SK-N-SH treated with all-trans-retinoic acid at 6 μM for 48 hours (cell line): Measurements from ENCODE around the gene C5.

Source experiments
- ATAC-seq: fragments of 200-7000 bp; cut with Tn5 transposase; 3 replicates; pipeline ENCODE4 v1.9.1; 2020; ENCODE audit warnings: mild to moderate bottlenecking, moderate library complexity
- BACH2 ChIP-seq: fragments of 250-450 bp; sonication (Bioruptor Pico); IDR thresholded peaks from 2 replicates; pipeline ENCODE4 v1.9.0; 2021; ENCODE audit warnings: mild to moderate bottlenecking, borderline replicate concordance
- CSDC2 ChIP-seq: fragments of 250-450 bp; sonication (Bioruptor Pico); IDR thresholded peaks from 2 replicates; pipeline ENCODE4 v1.5.0; 2020; ENCODE audit warnings: mild to moderate bottlenecking, moderate library complexity
- ESRRG ChIP-seq: fragments of 250-450 bp; sonication (Bioruptor Pico); IDR thresholded peaks from 2 replicates; pipeline ENCODE4 v1.6.1; 2021; ENCODE audit warnings: mild to moderate bottlenecking
- ISL1 ChIP-seq: fragments of 250-450 bp; sonication (Bioruptor Pico); IDR thresholded peaks from 2 replicates; pipeline ENCODE4 v2.1.2; 2022; ENCODE audit warnings: mild to moderate bottlenecking, moderate library complexity
- OSR1 ChIP-seq: fragments of 250-450 bp; sonication (Bioruptor Pico); IDR thresholded peaks from 2 replicates; pipeline ENCODE4 v1.8.0; 2022; ENCODE audit warnings: moderate library complexity, mild to moderate bottlenecking, inconsistent platforms
- PATZ1 ChIP-seq: fragments of 250-450 bp; sonication (Bioruptor Pico); IDR thresholded peaks from 2 replicates; pipeline ENCODE4 v1.8.0; 2020; ENCODE audit warnings: mild to moderate bottlenecking, moderate library complexity, borderline replicate concordance
- POU6F1 ChIP-seq: fragments of 250-450 bp; sonication (Bioruptor Pico); IDR thresholded peaks from 2 replicates; pipeline ENCODE4 v1.8.0; 2021; ENCODE audit warnings: low read depth, mild to moderate bottlenecking, moderate library complexity, borderline replicate concordance
- PPARA ChIP-seq: fragments of 250-450 bp; sonication (Bioruptor Pico); IDR thresholded peaks from 2 replicates; pipeline ENCODE4 v1.5.0; 2020; ENCODE audit warnings: mild to moderate bottlenecking, borderline replicate concordance
- RARB ChIP-seq: fragments of 250-450 bp; sonication (Bioruptor Pico); IDR thresholded peaks from 2 replicates; pipeline ENCODE4 v1.8.0; 2021; ENCODE audit warnings: mild to moderate bottlenecking, moderate library complexity
- SNAI2 ChIP-seq: fragments of 250-450 bp; sonication (Bioruptor Pico); IDR thresholded peaks from 2 replicates; pipeline ENCODE4 v1.5.0; 2020; ENCODE audit warnings: mild to moderate bottlenecking, moderate library complexity
- TCF4 ChIP-seq: fragments of 250-450 bp; sonication (Bioruptor Pico); IDR thresholded peaks from 2 replicates; pipeline ENCODE4 v1.8.0; 2021; ENCODE audit warnings: mild to moderate bottlenecking, moderate library complexity, borderline replicate concordance
- TOX ChIP-seq: fragments of 250-450 bp; sonication (Bioruptor Pico); IDR thresholded peaks from 2 replicates; pipeline ENCODE4 v1.8.0; 2021; ENCODE audit warnings: mild to moderate bottlenecking, moderate library complexity, borderline replicate concordance
- ZC3H10 ChIP-seq: fragments of 250-450 bp; sonication (Bioruptor Pico); IDR thresholded peaks from 2 replicates; pipeline ENCODE4 v1.5.1; 2021; ENCODE audit warnings: mild to moderate bottlenecking, moderate library complexity
- ZFP3 ChIP-seq: fragments of 250-450 bp; sonication (Bioruptor Pico); IDR thresholded peaks from 2 replicates; pipeline ENCODE4 v1.5.0; 2020; ENCODE audit warnings: mild to moderate bottlenecking, moderate library complexity
- ZFP30 ChIP-seq: fragments of 450-650 bp; formaldehyde crosslinking; IDR thresholded peaks from 2 replicates; pipeline ENCODE4 v1.5.0; 2022; ENCODE audit warnings: mild to moderate bottlenecking, moderate library complexity
- ZNF565 ChIP-seq: fragments of 450-650 bp; formaldehyde crosslinking; conservative IDR thresholded peaks from 2 replicates; pipeline ENCODE4 v1.5.0; 2020; ENCODE audit warnings: low read depth, mild to moderate bottlenecking, moderate library complexity
- ZNF8 ChIP-seq: fragments of 450-650 bp; formaldehyde crosslinking; IDR thresholded peaks from 2 replicates; pipeline ENCODE4 v1.5.0; 2020; ENCODE audit warnings: mild to moderate bottlenecking, moderate library complexity
- TF ChIP-seq, protein P1 (sequence below): fragments of 250-450 bp; sonication (Bioruptor Pico); IDR thresholded peaks from 2 replicates; pipeline ENCODE4 v1.5.0; 2020; ENCODE audit warnings: mild to moderate bottlenecking, moderate library complexity
- TF ChIP-seq, protein P2 (sequence below): fragments of 250-450 bp; sonication (Bioruptor Pico); IDR thresholded peaks from 2 replicates; pipeline ENCODE4 v1.5.1; 2021; ENCODE audit warnings: mild to moderate bottlenecking, moderate library complexity

The C5 gene

GRCh38 chr9:120938851-120939250 lies 111.2 kb downstream of the C5 start:
- TF ChIP-seq TCF4 (CRISPR knock-in tag) (no peak), OSR1 (CRISPR knock-in tag) (no peak), PATZ1 (CRISPR knock-in tag) (no peak), SNAI2 (CRISPR knock-in tag) (no peak), TOX (CRISPR knock-in tag) (no peak), CSDC2 (CRISPR knock-in tag) (no peak), ZFP30 (no peak), ISL1 (CRISPR knock-in tag) (no peak), BACH2 (CRISPR knock-in tag) (no peak)
- no peak for ATAC-seq

DNA sequence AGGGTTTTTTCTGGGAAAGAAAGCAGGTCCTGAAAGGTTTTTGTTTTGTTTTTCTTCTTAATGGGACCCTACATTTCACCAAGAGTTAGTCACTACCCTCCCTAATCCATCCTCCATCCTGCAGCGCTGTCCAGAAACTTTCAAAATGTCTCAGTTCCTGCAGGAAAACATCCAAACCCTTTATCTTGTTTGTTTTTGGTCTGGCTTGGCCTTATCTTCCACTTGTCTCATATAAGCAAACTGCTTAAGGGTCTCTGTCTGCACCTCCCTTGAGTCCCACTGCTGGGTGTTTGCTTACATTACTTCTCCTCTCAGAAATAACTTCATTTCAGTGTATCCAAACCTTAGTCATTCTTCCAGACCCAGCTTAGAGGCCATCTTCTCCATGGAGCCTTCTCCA lies 112.5 kb downstream of the C5 start:
- ATAC-seq = no peak
- TF ChIP-seq BACH2 (CRISPR knock-in tag) (no peak), ZNF565 (CRISPR knock-in tag) (no peak), PATZ1 (CRISPR knock-in tag) (no peak), ZNF8 (CRISPR knock-in tag) (no peak), OSR1 (CRISPR knock-in tag) (no peak), RARB (CRISPR knock-in tag) (no peak), ESRRG (CRISPR knock-in tag) (no peak), ZC3H10 (CRISPR knock-in tag) (no peak)
- TF ChIP-seq, protein P1, sequence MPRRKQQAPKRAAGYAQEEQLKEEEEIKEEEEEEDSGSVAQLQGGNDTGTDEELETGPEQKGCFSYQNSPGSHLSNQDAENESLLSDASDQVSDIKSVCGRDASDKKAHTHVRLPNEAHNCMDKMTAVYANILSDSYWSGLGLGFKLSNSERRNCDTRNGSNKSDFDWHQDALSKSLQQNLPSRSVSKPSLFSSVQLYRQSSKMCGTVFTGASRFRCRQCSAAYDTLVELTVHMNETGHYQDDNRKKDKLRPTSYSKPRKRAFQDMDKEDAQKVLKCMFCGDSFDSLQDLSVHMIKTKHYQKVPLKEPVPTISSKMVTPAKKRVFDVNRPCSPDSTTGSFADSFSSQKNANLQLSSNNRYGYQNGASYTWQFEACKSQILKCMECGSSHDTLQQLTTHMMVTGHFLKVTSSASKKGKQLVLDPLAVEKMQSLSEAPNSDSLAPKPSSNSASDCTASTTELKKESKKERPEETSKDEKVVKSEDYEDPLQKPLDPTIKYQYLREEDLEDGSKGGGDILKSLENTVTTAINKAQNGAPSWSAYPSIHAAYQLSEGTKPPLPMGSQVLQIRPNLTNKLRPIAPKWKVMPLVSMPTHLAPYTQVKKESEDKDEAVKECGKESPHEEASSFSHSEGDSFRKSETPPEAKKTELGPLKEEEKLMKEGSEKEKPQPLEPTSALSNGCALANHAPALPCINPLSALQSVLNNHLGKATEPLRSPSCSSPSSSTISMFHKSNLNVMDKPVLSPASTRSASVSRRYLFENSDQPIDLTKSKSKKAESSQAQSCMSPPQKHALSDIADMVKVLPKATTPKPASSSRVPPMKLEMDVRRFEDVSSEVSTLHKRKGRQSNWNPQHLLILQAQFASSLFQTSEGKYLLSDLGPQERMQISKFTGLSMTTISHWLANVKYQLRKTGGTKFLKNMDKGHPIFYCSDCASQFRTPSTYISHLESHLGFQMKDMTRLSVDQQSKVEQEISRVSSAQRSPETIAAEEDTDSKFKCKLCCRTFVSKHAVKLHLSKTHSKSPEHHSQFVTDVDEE (CRISPR knock-in tag) = no peak

- no peak for ATAC-seq
- TF ChIP-seq ESRRG (CRISPR knock-in tag) = no peak
- TF ChIP-seq, protein P2, sequence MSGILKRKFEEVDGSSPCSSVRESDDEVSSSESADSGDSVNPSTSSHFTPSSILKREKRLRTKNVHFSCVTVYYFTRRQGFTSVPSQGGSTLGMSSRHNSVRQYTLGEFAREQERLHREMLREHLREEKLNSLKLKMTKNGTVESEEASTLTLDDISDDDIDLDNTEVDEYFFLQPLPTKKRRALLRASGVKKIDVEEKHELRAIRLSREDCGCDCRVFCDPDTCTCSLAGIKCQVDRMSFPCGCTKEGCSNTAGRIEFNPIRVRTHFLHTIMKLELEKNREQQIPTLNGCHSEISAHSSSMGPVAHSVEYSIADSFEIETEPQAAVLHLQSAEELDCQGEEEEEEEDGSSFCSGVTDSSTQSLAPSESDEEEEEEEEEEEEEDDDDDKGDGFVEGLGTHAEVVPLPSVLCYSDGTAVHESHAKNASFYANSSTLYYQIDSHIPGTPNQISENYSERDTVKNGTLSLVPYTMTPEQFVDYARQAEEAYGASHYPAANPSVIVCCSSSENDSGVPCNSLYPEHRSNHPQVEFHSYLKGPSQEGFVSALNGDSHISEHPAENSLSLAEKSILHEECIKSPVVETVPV (CRISPR knock-in tag) = no peak
- no peak for TF ChIP-seq TOX (CRISPR knock-in tag)
- TF ChIP-seq ZFP30 = no peak
- no peak for TF ChIP-seq POU6F1 (CRISPR knock-in tag)
- TF ChIP-seq, protein P1 (CRISPR knock-in tag) = no peak
- TF ChIP-seq OSR1 (CRISPR knock-in tag) = no peak
- TF ChIP-seq ISL1 (CRISPR knock-in tag) = no peak
- no peak for TF ChIP-seq RARB (CRISPR knock-in tag)
- no peak for TF ChIP-seq CSDC2 (CRISPR knock-in tag)
- TF ChIP-seq PPARA (CRISPR knock-in tag) = no peak
- TF ChIP-seq TCF4 (CRISPR knock-in tag) = no peak
- no peak for TF ChIP-seq PATZ1 (CRISPR knock-in tag)
- no peak for TF ChIP-seq SNAI2 (CRISPR knock-in tag)
- no peak for TF ChIP-seq ZFP3
- no peak for TF ChIP-seq BACH2 (CRISPR knock-in tag)
These were observed 112.9 kb downstream of the C5 start for GRCh38 chr9:120937127-120937526.
